ENCODE data around the gene LARP1.
A peak's percentile ranks its signal among the peaks of the same experiment; 100 is the strongest.
"Not testable (repeated sequence)": the region's sequence is repeated elsewhere in the genome, so short reads cannot be mapped to it uniquely, and the experiment has no call there.

The LARP1 gene

DNA sequence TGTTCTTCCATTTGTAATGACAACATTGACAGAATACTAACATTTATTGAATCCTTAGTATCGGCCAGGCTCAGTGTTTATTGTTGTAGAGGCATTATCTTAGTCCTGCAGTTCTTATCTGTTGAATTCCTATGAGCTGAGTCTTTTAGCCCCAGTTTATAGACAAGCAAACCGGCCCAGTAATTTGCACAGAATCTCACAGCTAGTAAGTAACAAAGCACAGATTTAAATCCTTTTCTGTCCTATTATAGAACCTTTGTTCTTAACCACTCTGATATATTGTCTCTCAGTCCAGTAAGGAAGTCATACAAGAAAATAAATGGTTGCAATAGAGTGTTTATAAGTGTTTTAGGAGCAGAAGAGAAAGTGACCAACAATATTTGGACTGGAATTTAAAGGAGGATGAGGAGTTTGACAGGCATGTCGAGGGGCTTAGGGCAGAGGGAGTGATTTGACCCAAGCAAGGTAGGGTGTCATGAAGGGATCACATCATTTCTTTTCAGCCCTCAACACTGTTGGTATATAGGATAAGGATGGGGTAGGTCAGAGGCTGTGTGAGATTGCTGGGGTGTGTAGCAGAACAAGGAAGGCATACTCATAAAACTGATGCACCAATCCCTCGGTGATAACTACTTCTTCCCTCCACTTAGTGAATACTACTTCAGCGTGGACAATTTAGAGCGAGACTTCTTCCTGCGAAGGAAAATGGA, 39.5 kb downstream of the LARP1 start:
- DNase-seq, result no peak

DNA sequence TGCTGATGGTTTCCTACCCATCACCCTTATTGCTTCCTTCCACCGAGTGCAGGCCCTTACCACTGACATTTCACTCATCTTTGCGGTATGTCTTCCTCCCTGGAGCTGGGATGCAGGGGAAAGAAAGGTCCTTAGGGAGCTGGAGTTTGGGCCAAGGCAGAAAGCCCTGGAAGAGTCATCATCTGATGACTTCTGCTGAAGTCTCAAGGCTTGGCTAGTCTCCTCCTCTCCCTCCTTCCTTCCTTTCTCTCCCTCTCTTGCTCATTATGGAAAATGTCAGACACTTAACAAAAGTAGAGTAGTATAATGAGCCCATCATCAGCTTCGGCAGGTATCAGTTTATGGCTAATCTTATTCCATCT, 40.0 kb downstream of the LARP1 start:
- DNase-seq, result no peak

DNA sequence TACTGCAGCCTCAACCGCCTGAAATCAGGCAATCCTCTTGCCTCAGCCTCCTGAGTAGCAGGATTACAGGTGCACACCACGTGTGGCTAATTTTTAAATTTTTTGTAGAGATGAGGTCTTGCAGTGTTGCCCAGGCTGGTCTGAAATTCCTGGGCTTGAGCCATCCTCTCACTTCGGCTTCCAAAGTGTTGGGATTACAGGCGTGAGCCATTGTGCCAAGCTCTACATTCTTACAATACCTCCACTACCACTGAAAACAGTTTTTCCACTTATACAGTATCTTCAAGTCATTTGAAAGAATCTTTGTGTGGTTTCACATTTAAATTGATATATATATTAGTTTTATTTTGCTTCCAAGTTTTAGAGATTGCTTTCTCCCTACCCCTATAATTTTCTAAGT, 42.6 kb downstream of the LARP1 start:
- DNase-seq, result no peak

DNA sequence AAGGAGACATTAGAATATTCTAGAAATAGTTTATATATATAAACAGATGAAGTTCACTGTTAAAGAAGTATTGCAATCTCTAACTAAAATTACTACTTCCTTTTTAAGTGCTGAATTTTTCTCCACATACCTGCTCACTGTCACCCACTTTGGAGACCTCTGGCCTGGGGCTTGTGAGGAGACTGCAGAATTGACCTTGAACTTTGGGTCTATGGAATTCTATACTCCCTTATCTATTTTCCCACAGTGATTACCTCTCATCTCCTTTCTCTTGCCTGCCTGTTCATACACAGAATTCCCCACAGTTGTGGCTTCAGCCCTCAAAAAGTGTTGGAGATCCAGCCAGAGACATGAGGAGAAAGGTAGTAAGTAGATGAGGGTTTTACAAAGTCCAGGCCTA, 45.4 kb downstream of the LARP1 start:
- DNase-seq, result no peak

DNA sequence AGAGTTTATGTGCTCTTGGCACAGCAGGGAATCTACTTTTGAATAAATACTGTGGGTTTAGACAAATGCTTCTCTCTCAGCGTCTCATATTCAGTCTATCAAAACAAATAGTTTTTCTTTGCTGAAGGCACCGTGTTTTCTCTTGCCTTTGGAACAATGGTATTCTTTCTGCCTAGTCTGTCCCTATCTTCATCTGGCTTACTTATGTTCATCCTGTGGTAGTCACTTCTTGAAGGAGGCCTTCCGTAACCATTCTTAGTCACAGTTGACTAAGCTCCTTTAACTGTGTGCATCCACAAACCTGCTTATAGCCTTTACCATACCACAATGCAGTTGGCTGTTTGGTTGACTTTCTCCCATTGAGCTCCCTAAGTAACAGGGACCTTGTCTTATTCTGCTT, 45.9 kb downstream of the LARP1 start:
- no peak for DNase-seq

DNA sequence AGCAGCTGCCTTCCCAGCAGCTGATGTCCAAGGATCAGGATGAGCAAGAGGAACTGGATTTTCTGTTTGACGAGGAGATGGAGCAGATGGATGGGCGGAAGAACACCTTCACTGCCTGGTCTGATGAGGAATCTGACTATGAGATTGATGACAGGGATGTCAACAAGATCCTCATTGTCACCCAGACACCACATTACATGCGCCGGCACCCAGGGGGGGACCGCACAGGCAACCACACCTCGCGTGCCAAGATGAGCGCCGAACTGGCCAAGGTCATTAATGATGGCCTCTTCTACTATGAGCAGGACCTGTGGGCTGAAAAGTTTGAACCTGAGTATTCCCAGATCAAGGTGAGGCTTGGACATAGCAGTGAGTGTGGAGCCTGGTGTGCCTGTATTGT, 46.9 kb downstream of the LARP1 start:
- DNase-seq, result no peak

DNA sequence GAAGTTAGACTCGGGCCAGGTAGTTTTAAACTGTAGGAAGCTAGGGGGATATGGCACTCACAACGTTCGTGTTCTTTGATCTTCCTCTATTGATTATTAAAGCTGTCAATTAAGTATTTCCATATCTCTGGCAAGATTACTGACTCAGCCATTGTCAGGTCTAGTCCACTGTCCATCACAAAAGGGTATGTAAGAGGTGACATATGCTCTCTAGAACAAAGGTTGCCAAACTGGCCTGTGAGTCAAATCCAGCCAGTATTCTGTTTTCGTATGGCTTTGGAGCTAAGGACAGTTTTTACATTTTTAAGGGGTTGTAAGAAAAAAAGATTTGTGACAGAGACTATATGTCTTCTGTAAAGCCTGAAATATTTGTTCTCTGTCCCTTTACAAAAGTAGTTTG, 51.0 kb downstream of the LARP1 start:
- no peak for DNase-seq

DNA sequence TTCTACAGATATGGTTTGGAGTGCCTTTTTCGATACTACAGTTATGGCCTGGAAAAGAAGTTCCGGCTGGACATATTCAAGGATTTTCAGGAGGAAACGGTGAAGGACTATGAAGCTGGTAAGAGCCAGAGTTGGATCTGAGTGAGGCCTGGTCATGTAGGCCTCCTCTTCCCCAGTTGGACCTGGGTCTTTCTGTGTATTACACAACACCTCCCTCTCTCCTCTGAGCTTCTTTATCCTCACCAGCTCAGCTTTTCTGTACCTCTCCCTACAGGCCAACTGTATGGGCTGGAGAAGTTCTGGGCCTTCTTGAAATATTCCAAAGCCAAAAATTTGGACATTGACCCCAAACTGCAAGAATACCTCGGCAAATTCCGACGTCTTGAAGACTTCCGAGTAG, 56.1 kb downstream of the LARP1 start:
- DNase-seq, result no peak

DNA sequence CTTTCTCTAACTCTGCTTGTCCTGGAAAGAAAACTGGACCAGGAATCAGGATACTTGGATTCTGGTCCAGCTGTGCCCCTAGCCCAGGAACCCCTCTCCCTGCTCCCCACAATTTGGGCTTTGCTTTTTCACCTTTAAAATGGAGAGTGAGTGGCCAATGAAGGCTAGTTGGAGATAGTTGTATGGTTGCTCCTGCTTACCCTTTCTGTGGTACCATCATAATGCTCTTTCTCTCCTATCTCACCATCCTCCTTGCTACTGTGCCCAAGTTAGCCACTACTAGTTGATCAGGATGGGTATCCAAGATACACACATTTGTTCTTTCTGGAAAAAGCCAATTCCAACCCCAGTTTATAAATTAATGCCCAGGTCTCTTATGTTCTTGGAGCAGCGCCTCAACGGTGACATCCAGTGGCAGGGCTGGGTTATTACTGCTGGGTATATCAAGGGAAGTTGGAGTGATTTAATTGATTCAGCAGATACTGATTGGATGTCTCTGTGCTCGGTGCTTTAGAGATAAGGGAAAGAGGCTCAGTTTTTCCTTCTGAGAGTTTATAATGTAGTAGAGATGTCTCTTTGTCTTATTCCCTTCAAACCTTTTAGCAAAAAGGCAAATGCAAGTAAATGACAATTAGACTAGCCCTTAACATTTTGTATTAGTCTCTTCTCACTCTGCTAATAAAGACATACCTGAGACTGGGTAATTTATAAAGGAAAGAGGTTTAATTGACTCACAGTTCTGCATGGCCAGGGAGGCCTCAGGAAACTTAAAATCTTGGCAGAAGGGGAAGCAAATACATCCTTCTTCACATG, 56.7 kb downstream of the LARP1 start:
- DNase-seq, result peak; percentile 36

DNA sequence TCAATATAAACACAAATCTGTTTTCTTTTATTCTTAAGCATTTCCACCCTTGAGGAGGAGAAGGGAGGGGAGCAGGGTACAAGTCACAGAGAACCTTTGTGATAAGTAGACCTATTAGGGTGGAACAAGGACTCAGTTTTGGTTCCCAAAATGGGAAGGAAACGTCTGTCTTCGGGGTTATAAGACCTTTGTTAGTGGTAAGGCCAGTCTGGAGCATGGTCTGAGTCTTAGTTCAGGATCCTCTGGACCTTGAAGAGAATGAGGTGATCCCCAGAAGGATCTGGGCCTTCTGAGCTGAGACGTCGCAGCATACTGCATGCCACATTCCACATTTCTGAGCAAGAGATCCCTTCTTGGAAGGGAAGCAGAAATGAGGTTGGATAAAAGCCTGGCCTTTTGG, 58.0 kb downstream of the LARP1 start:
- DNase-seq, result no peak

DNA sequence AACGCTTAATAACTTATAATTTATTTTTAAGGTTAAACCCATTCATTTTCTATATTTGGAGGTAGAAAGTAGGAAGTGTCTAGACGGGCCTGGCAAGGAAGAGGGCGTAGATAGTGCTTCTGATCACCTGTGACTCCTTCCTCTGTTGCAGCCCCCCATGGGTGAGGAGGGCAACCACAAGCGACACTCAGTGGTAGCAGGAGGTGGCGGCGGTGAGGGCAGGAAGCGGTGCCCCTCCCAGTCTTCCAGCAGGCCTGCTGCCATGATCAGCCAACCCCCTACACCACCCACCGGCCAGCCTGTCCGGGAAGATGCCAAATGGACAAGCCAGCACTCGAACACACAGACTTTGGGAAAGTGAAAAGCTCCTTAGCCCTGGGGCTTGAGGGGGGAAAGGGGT, 58.6 kb downstream of the LARP1 start:
- peak; percentile 24 for DNase-seq

DNA sequence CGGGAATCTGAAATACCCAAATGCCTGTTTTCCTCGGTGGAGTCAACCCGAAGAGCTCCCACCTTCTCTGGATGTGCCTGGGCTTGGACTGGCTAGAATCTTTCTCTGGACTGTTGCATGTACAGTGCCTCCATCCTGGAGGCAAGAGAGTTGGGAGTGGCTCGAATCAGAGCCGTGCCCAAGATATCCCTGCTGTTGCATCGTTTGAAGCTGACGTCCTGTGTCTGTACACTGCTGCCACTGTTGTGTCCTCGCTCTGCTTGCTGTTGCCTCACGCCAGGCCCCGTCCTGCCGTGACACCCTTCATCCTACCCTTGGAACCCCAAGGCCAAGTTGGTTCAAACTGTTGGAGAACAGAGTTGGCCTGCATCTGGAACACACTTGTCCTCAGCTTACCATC, 59.8 kb downstream of the LARP1 start:
- DNase-seq, result no peak

DNA sequence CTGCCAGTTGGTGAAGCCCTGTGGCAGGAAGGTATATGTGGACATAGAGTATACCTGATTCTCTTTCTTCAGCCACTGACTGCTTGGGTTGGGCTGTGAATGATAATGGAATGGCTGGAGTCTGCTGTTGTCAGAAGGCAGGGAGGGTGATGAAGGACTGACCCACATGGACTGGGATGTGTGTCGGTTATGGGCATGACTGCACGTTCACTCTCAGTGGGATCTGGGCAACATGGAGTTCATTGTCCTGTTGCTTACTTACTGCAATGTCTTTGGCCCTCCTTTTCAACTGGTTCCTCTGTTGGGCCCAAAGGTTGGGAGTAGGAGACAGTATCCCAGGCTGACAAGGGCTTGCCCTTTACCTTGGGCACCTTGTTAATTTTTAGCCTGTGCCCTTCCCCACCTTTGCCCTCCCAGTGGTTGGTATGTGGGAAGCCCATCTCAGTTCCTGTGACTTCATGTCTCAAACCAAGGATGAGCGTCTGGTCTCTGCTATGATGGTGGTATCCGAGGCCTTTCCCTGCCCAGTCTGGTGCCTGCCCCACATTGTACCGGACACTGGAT, 60.6 kb downstream of the LARP1 start:
- DNase-seq, result no peak

DNA sequence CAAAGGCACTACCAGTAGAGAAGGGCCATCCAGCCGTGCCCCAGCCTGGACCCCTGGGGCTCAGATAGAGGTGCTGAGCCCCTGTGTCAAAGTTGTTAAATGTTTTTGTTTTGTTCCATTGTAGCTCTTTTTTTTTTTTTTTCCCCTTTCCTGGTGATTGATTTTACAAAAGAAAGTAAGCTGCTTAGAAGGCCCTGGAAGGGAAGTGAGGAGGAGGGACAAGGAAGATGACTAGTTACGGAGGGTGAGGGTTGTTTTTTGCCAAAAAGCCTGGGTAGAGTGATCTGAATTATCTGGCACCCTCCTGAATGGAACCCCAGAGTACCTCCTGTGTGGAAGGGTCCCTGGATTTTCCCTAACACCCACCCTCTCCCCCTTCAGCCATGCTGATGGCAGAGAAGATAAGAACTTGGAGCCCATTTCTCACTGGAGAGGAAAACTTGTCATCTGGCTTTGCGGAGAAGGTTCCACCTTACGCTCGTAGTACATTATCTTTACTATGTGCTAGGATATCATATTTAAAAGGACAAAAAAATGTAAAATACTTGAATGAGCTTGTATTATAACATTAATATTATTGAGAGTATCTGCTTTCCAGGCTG, 61.8 kb downstream of the LARP1 start:
- no peak for DNase-seq

DNA sequence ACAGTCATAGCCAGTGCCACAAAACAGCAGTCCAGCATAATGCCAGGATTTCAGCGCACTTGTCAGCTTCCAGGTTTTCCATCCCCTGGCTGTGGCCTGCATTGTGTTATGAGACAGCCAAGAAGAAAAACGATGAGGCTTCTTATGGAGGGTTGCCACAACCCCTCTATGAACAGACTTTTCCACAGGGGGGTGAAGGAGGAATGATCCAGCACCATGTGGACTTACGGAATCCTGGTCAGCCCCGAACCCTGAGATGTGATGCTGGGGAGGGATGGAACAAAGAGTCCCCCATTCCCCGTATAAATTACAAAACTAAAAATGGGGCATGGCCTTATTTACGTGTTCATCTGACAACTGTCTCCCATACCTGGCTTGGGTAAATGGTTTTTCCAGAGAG, 62.6 kb downstream of the LARP1 start:
- no peak for DNase-seq

DNA sequence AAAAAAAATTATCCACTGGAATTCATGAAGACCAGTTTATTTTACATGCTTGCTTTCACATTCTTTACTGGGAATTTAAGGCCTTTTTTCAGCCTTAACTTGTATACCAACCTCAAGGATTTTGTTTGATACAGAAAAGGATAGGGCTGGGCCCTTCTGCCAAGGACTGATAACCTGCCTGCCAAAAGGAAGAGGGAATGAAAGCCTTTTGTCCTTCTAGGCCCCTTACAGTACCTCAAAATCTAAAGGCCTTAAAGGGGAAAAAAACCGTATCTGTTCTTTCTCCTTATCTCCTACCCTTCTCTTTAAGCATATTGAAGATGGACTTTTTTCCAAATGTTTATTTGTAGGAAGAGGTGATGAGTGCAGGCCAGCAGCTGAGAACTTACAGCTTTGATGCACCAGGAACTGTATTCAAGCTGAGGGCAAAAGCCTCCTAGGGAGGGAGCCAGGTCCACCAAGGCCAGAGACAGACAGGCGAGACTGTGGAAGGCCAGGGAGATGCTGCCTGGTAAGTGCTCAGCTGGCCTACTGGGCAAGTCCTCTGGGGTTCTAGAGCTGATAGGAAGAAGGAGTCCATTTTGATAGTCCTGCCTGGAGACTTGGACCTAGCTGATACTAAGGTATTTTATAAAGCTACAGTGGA, 63.4 kb downstream of the LARP1 start:
- no peak for DNase-seq

DNA sequence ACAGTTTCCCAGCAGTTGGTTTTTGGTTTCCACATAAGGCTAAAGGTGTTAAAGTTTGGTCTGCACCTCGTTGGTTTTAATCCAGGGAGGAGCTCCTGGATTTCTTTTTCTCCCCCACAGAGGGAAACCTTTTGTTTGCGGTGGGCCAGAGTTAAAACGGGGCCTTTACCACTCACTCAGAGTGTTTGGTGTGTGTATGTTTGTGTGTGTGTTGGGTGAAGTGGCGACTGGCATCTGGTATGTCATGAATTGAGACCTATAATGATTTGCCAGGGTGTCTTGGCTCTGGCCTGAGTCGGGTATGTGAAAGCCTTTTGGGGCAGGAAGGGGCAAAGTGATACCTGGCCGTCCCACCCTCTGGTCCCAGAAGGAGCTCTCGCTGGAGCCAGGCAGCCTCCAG, 64.4 kb downstream of the LARP1 start:
- DNase-seq, result no peak

DNA sequence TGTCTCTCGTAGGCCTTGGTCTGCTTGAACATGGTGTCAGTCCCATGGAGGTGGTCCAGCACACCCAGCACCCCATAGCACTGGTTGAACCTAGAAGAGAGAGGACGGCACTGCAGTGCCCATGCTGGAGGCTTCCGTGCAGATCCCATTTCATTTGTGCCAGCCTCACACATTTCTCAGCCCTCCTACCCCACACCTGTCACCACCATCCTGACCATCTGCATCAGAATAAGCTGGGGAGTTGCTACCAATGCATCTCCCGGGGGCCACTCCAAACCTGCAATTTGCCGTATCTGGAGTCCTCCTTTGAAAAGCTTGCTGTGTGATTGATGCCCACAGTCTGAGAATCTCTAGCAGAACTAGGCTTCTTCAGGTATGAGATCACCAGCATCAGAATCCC, 65.2 kb downstream of the LARP1 start:
- DNase-seq, result no peak

DNA sequence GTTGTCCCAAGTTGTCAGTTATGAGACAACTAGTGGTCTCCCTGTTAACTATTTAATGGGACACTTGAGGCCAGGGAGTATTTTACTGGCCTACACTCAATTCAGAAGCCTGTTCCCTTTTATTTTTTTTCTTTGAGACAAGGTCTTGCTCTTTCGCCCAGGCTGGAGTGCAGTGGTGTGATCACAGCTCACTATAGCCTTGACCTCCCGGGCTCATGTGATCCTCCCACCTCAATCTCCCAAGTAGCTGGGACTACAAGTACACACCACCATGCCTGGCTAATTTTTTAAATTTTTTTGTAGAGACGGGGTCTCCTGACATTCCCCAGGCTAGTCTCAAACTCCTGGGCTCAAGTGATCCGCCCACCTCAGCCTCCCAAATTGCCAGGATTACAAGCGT, 67.7 kb downstream of the LARP1 start:
- not testable (repeated sequence) for DNase-seq

DNA sequence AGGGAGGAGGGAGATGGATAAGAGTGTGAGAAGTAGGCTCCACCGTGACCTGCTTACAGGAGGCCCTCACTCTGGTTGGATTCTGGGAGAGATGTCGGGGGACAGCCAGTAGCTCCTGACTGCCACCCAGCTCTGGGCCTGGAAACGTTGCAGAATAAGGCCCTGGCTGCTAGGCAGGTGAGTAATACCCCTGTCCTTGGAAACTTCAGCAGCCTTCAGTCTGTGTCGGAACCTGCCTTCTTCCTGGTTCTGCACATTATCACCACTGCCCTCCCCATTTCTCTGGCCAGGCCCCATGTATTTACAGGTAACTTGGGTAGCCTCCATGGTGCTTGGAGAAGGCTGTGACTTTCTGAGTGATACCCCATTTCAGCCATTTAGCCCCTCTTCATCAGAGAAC, 68.4 kb downstream of the LARP1 start:
- DNase-seq, result no peak

DNA sequence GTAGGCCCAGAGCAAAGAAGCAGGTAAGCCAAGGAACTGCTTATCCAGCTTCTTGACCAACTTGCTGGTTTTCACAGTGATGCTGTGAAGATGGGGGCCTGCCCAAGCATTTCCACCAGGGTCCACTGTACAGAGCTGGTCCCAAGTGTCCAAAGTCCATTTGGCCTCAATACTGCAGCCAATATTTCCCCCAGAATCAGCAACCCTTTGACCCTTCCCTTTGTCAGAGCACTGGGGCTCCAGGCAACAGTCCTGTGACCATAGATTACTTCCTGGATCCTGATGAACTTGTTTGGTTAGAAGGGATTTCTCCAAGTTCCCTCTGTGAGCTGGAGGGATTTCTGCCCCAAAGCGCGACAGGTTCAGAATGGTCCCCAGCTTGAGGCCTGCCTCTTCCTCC, 68.9 kb downstream of the LARP1 start:
- no peak for DNase-seq

DNA sequence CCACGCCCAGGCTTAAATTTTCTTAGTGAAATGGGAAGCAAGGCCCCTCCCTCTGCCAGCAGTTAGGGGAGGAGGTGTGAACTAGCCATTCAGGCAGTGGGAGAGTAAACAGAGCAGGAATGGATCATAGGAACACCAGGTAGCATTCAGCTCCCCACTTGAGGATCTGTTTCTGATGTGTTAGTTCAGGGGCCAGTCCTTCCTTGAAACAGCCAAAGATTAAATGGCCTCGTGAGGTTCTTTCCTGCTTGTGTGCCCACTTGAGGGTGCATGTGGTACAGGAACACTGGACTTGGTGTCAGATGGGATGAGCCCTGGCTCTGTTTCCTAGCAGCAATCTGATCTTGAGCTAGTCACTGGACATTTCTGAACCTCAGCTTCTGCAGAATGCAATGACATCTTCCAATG, 74.0 kb downstream of the LARP1 start:
- no peak for DNase-seq

DNA sequence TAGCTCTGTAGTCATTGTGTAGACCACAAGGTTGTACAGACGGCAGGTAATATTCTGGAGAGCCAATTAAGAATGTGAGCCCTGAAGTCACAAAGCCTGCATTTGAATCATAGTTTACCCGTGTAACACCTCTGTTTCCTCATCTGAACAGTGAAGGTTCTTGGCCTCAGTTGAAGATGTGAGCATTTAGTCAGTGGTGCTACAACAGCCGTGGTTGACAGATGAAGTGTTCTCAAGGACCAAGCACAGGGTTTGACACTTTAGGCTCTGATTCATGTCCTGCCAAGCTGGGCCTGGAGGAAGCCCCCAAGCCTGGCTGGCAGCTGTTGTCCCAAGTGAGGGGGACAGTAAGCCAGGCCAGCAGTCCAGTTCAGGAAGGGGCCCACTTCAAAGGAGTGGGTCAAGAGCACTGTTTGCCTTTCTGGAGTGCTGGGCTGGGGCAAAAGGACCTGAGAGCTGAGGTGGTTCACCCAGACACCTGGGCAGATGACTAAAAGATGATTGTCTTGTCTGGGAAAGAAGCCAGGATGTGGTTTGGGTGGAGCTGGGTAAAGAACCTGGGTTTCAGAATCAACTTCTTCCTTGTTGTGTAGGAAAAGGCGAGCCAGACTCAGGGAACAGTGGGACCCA, 74.5 kb downstream of the LARP1 start:
- no peak for DNase-seq
